ENCODE results near the gene PTPRCAP. TPM values are rescaled to one million over a fixed set of nuclear protein-coding genes. Genes with fewer than 3 reads are reported as not detected.

PTPRCAP gene
- total RNA-seq, 1 experiment from 2014 or later = 1.7 TPM

DNA sequence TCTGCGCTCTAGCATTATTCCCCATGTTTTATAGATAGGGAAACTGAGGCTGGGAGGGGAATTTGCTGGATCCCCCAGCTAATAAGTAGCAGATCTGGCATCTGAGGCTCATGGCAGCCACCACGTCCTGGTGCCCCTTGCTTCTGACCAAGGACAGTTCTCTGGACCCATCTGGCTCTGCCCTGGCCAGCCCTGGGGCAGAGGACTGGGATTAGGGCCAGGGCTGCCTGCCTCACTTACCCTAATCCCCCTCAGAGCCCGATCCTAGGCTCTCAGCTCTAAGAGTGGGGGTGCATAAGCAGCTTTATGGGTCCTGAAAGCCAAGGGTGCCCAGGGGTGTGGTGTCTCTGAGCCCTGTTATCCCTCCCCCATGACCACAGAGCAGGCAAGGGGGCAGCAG, 17.6 kb upstream of the PTPRCAP start, which contains the start of gene CABP4:
TSS of gene CABP4 (plus strand) at position 301 of the 400 bp plus-strand sequence. CDS start at position 371, 70 bp downstream.
- no peak within 1 kb of the TSS for H2BK120ac ChIP-seq (ENCODE audit: low read depth, low read length, poor library complexity, severe bottlenecking)
- H2BK15ac ChIP-seq (ENCODE audit: low read depth, low read length) = peak within 1 kb of the TSS; percentile 49; the same call in 1 of the 2 replicates
- Mint-ChIP-seq H3K9me3 (no peaks in the 10 kb centered on the region; a peak in 1 of 5 replicates), H3K36me3 (ENCODE audit: insufficient read depth in 1 of 3, low read depth in 3 of 3) (no peaks in the 10 kb centered on the region), H3K4me1 (0 out of 4 replicates have a peak, but pooled peaks cover 0 to 4% of the 10 kb centered on the region in 2 experiments), H3K4me3 (no peak within 1 kb of the TSS), H3K27ac (peak within 1 kb of the TSS in 1 of 3 experiments; percentile 72; a peak in 2 of 7 replicates), H3K27me3 (ENCODE audit: low read depth) (peaks cover 15% of the 10 kb centered on the region)
- peaks cover 5% of the 10 kb centered on the region for H3K23me2 ChIP-seq (ENCODE audit: insufficient read length, low read depth, low read length, poor library complexity, severe bottlenecking)
- H3K9me3 ChIP-seq (ENCODE audit: control insufficient read depth, low read depth, low read length) = no peaks in the 10 kb centered on the region
- no peak within 1 kb of the TSS for H3K9ac ChIP-seq (ENCODE audit: extremely low read depth, insufficient read length, low read length)
- no peaks in the 10 kb centered on the region for H4K20me1 ChIP-seq (ENCODE audit: control insufficient read depth, insufficient read depth, insufficient read length)
- H3K4me1 ChIP-seq (ENCODE audit: insufficient read depth, low read length) = no peaks in the 10 kb centered on the region
- TF ChIP-seq CTCF (conservative IDR thresholded peaks at IDR 0.05) = no peak
- no peaks in the 10 kb centered on the region for H3K27me3 ChIP-seq (ENCODE audit: insufficient read depth, low read length)
- no peak within 1 kb of the TSS for H3K4ac ChIP-seq (ENCODE audit: low read depth, low read length)
- no peak within 1 kb of the TSS for H4K8ac ChIP-seq (replicated peaks; ENCODE audit: insufficient read length, low read depth, low read length)
- H3K27ac ChIP-seq (ENCODE audit: insufficient read length, low read depth, low read length) = no peak within 1 kb of the TSS
- no peak within 1 kb of the TSS for H2AFZ ChIP-seq (ENCODE audit: low read length)
- H2AK5ac ChIP-seq (ENCODE audit: insufficient read length, low read length) = no peak within 1 kb of the TSS
- no peaks in the 10 kb centered on the region for H3K79me2 ChIP-seq (ENCODE audit: insufficient read depth, low read length)
- H3T11ph ChIP-seq (ENCODE audit: low read length) = no peak within 1 kb of the TSS
- no peak within 1 kb of the TSS for H2BK5ac ChIP-seq (ENCODE audit: insufficient read length, low read length)
- H3K79me1 ChIP-seq (ENCODE audit: insufficient read depth, low read depth, low read length, poor library complexity, severe bottlenecking) = no peaks in the 10 kb centered on the region
- no peak within 1 kb of the TSS for H4K5ac ChIP-seq (ENCODE audit: insufficient read length, low read depth, low read length)
- no peak within 1 kb of the TSS for H3K23ac ChIP-seq (ENCODE audit: insufficient read length, low read depth, low read length)
- no peak within 1 kb of the TSS for H3K14ac ChIP-seq (ENCODE audit: insufficient read depth, low read length)
- no peak within 1 kb of the TSS for H3K4me2 ChIP-seq (ENCODE audit: insufficient read depth, insufficient read length, low read length)
- WGBS (ENCODE audit: extremely low coverage, insufficient read length, low lambda C conversion rate) = no CpG with 5 or more reads among the region's 3 CpGs
- no peak within 1 kb of the TSS for H3K18ac ChIP-seq (ENCODE audit: insufficient read length, low read depth, low read length)
- no peak within 1 kb of the TSS for H2BK20ac ChIP-seq (ENCODE audit: low read depth, low read length, poor library complexity, severe bottlenecking)
- H3K56ac ChIP-seq (ENCODE audit: insufficient read length, low read depth, low read length) = no peak within 1 kb of the TSS
- no peak within 1 kb of the TSS for H2BK12ac ChIP-seq (ENCODE audit: insufficient read length, low read depth, low read length)
- H4K91ac ChIP-seq (ENCODE audit: insufficient read length, low read depth, low read length) = no peak within 1 kb of the TSS
- no peak for DNase-seq
